Progenitor cell of endocrine pancreas (in vitro differentiated cells): Measurements from ENCODE around the gene RUNX2. TPM values are rescaled to one million over a fixed set of nuclear protein-coding genes. Genes with fewer than 3 reads are reported as not detected.

Experiments
- DNase-seq: peaks from one replicate; pipeline ENCODE4 v3.0.0; 2021; ENCODE audit warnings: low spot score; ENCODE audit not compliant: unreplicated experiment
- H3K27ac Mint-ChIP-seq: 2 replicates; pipeline ENCODE4 v1.8.0; 2021; ENCODE audit warnings: mild to moderate bottlenecking, moderate library complexity, mixed read lengths
- H3K27me3 Mint-ChIP-seq: 2 replicates; pipeline ENCODE4 v1.8.0; 2021; ENCODE audit warnings: mixed read lengths
- H3K36me3 Mint-ChIP-seq: 2 replicates; pipeline ENCODE4 v1.8.0; 2022; ENCODE audit warnings: mixed read lengths; ENCODE audit not compliant: insufficient read depth
- H3K4me1 Mint-ChIP-seq: 2 replicates; pipeline ENCODE4 v1.8.0; 2021; ENCODE audit warnings: low read depth, mixed read lengths
- H3K4me3 Mint-ChIP-seq: 2 replicates; pipeline ENCODE4 v1.8.0; 2021; ENCODE audit warnings: low read depth, mild to moderate bottlenecking, moderate library complexity, mixed read lengths
- H3K9me3 Mint-ChIP-seq: 2 replicates; pipeline ENCODE4 v1.8.0; 2021; ENCODE audit warnings: low read depth, mixed read lengths
- CTCF ChIP-seq: fragments of 200-600 bp; sonication (generic); IDR thresholded peaks from one replicate; pipeline ENCODE4 v1.5.0; 2021; ENCODE audit warnings: antibody characterized with exemption, mild to moderate bottlenecking; ENCODE audit not compliant: unreplicated experiment
- total RNA-seq: library from RNA; stranded (reverse); gene quantifications from 2 replicates; pipeline ENCODE4 v1.2.1, GENCODE V29; 2021

RUNX2 gene
- total RNA-seq, 1 donor from 2014 or later = 0.46 TPM

- Mint-ChIP-seq H3K27me3 (no peaks in the 10 kb centered on the region), H3K4me1 (peaks cover 13% of the 10 kb centered on the region), H3K9me3 (no peaks in the 10 kb centered on the region), H3K4me3 (peak overlapping the region; percentile 97), H3K27ac (peak overlapping the region; percentile 100), H3K36me3 (no peaks in the 10 kb centered on the region)
- no peak for TF ChIP-seq CTCF
- DNase-seq = no peak
These were observed 49.0 kb downstream of the RUNX2 start for GRCh38 chr6:45377043-45377553.

GRCh38 chr6:45377554-45378333 is 49.6 kb downstream of the RUNX2 start, which contains the start of gene SUPT3H:
SUPT3H (minus strand) TSS chr6:45377934.
- Mint-ChIP-seq H3K4me1 (peaks cover 13% of the 10 kb centered on the region), H3K27me3 (no peaks in the 10 kb centered on the region), H3K9me3 (no peaks in the 10 kb centered on the region), H3K4me3 (peak within 1 kb of the TSS; percentile 97), H3K36me3 (no peaks in the 10 kb centered on the region), H3K27ac (peak within 1 kb of the TSS; percentile 100)
- TF ChIP-seq CTCF = peak; percentile 18
- peak; percentile 92 for DNase-seq

GRCh38 chr6:45378334-45378926 is 50.3 kb downstream of the RUNX2 start:
- Mint-ChIP-seq H3K4me3 (peak overlapping the region; percentile 97), H3K4me1 (peaks cover 13% of the 10 kb centered on the region), H3K9me3 (no peaks in the 10 kb centered on the region), H3K27me3 (no peaks in the 10 kb centered on the region), H3K27ac (peak overlapping the region; percentile 100), H3K36me3 (no peaks in the 10 kb centered on the region)
- DNase-seq = no peak
- TF ChIP-seq CTCF = no peak

GRCh38 chr6:45382391-45382790 is 54.3 kb downstream of the RUNX2 start:
- Mint-ChIP-seq H3K27ac (no peak overlapping the region), H3K27me3 (peaks cover 3% of the 10 kb centered on the region), H3K36me3 (no peaks in the 10 kb centered on the region), H3K4me3 (no peak overlapping the region), H3K9me3 (no peaks in the 10 kb centered on the region), H3K4me1 (peaks cover 8% of the 10 kb centered on the region)
- DNase-seq = no peak
- no peak for TF ChIP-seq CTCF

GRCh38 chr6:45386501-45386900 is 58.4 kb downstream of the RUNX2 start:
- no peak for DNase-seq
- Mint-ChIP-seq H3K4me1 (peaks cover 2% of the 10 kb centered on the region), H3K27me3 (peaks cover 3% of the 10 kb centered on the region), H3K36me3 (no peaks in the 10 kb centered on the region), H3K9me3 (no peaks in the 10 kb centered on the region), H3K4me3 (no peak overlapping the region), H3K27ac (no peak overlapping the region)
- TF ChIP-seq CTCF = no peak
